Measurements from ENCODE around the gene CCDC121. TPM values are rescaled to one million over a fixed set of nuclear protein-coding genes. Genes with fewer than 3 reads are reported as not detected.
A peak's percentile ranks its signal among the peaks of the same experiment; 100 is the strongest.

Gene CCDC121
- total RNA-seq, 1 donor from 2014 or later: 1.7 TPM

- DNase-seq (ENCODE audit: low spot score): no peak
- TF ChIP-seq CTCF (IDR thresholded peaks at IDR 0.05): no peak
- Mint-ChIP-seq H3K4me1 (ENCODE audit: low read depth) (peaks cover 53% of the 10 kb centered on the region), H3K4me3 (ENCODE audit: unreplicated experiment) (no peak overlapping the region), H3K27ac (ENCODE audit: unreplicated experiment) (peak overlapping the region; percentile 84), H3K36me3 (ENCODE audit: low read depth) (peaks cover 5% of the 10 kb centered on the region), H3K9me3 (ENCODE audit: low read depth) (peaks cover 14% of the 10 kb centered on the region), H3K27me3 (ENCODE audit: low read depth) (no peaks in the 10 kb centered on the region)
Measured at GRCh38 chr2:27588308-27588707, 40.5 kb downstream of the CCDC121 start.

GRCh38 chr2:27587025-27587424 lies 41.8 kb downstream of the CCDC121 start:
- no peak for TF ChIP-seq CTCF (IDR thresholded peaks at IDR 0.05)
- Mint-ChIP-seq H3K27me3 (ENCODE audit: low read depth) (no peaks in the 10 kb centered on the region), H3K27ac (ENCODE audit: unreplicated experiment) (no peak overlapping the region), H3K4me1 (ENCODE audit: low read depth) (peaks cover 61% of the 10 kb centered on the region), H3K4me3 (ENCODE audit: unreplicated experiment) (no peak overlapping the region), H3K36me3 (ENCODE audit: low read depth) (peaks cover 6% of the 10 kb centered on the region), H3K9me3 (ENCODE audit: low read depth) (peaks cover 14% of the 10 kb centered on the region)
- DNase-seq (ENCODE audit: low spot score): no peak

- no peak for DNase-seq (ENCODE audit: low spot score)
- Mint-ChIP-seq H3K9me3 (ENCODE audit: low read depth) (peaks cover 18% of the 10 kb centered on the region), H3K36me3 (ENCODE audit: low read depth) (peaks cover 3% of the 10 kb centered on the region), H3K27me3 (ENCODE audit: low read depth) (no peaks in the 10 kb centered on the region), H3K4me3 (ENCODE audit: unreplicated experiment) (peak overlapping the region; percentile 91), H3K4me1 (ENCODE audit: low read depth) (peaks cover 54% of the 10 kb centered on the region), H3K27ac (ENCODE audit: unreplicated experiment) (no peak overlapping the region)
- no peak for TF ChIP-seq CTCF (IDR thresholded peaks at IDR 0.05)
Measured at GRCh38 chr2:27584597-27584996, 44.2 kb downstream of the CCDC121 start.

- peak overlapping the region; percentile 91 for H3K4me3 Mint-ChIP-seq (ENCODE audit: unreplicated experiment)
- no peak for DNase-seq (ENCODE audit: low spot score)
- H3K36me3 Mint-ChIP-seq (ENCODE audit: low read depth): peaks cover 8% of the 10 kb centered on the region
- no peaks in the 10 kb centered on the region for H3K27me3 Mint-ChIP-seq (ENCODE audit: low read depth)
- H3K27ac Mint-ChIP-seq (ENCODE audit: unreplicated experiment): peak overlapping the region; percentile 92
- TF ChIP-seq CTCF (IDR thresholded peaks at IDR 0.05): no peak
- H3K9me3 Mint-ChIP-seq (ENCODE audit: low read depth): peaks cover 26% of the 10 kb centered on the region
- peaks cover 48% of the 10 kb centered on the region for H3K4me1 Mint-ChIP-seq (ENCODE audit: low read depth)
Measured at GRCh38 chr2:27583390-27583915, 45.4 kb downstream of the CCDC121 start.

- Mint-ChIP-seq H3K4me3 (ENCODE audit: unreplicated experiment) (peak within 1 kb of the TSS; percentile 91), H3K36me3 (ENCODE audit: low read depth) (peaks cover 11% of the 10 kb centered on the region), H3K27ac (ENCODE audit: unreplicated experiment) (peak within 1 kb of the TSS; percentile 92), H3K9me3 (ENCODE audit: low read depth) (peaks cover 30% of the 10 kb centered on the region), H3K27me3 (ENCODE audit: low read depth) (no peaks in the 10 kb centered on the region), H3K4me1 (ENCODE audit: low read depth) (peaks cover 42% of the 10 kb centered on the region)
- DNase-seq (ENCODE audit: low spot score): peak; percentile 95
- TF ChIP-seq CTCF (IDR thresholded peaks at IDR 0.05): peak; percentile 48
Measured at GRCh38 chr2:27582695-27583389, 46.0 kb downstream of the CCDC121 start, which contains the start of gene ZNF512. Gene ZNF512, plus strand, starts transcription at chr2:27583042. Its CDS starts 71 bp downstream, at chr2:27583113.

Measured in chondrocyte (in vitro differentiated cells).